Hippocampal formation (tissue), 2 donors: Measurements from ENCODE around the gene FAM3C.

Experiments
- DNase-seq, 2 donors: peaks; one replicate each; lab custom pipeline; 2025; lab: John Stamatoyannopoulos, UW

FAM3C gene

DNA sequence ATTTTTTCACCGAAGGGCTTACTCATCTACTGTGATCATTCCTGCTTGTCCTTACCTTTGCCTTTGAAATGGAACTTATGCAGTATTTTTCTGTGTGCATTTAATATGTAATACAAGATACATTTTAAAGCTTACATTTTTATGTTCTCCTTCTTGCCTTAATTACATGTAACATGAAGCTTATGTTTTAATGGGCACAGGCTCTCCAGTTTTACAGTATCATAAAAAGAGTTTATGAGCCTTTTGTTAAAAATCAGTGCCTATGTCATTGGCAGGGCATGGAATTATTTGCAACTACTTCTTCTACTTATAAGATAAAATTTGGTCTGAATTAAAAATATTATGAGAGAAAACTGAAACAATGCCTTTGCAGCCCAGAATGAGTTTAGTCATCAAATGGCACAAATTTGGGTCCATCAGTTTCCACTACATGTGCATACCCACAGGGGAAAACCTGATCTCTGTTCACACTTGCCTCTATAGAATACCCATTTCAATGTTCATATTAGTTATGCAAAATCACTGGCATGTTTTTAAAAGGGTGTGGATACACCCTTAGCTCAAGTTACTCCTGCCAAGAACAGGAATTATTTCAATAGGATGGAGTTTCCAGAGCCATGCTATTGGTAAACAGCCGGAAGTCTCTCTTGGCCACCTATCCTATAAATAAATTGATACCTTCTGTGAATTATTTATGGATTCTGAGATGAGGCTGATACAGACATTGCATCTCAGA, 95.3 kb downstream of the FAM3C start:
- DNase-seq = no peak
